PC-3 (cell line): Measurements from ENCODE around the gene ACOT11. TPM values are rescaled to one million over a fixed set of nuclear protein-coding genes. Genes with fewer than 3 reads are reported as not detected.

Experiments used
- total RNA-seq: library from RNA; depleted of rRNA; stranded (reverse); fragments of >200 nt; gene quantifications from 2 replicates; pipeline ENCODE4 v1.2.3, GENCODE V29; 2014; rRNA removed

The ACOT11 gene
- total RNA-seq, 1 experiment from 2014 or later, result 5.0 TPM

Other genes with a start within 250 kb of the ACOT11 start
- 13.0 and 15.0 TPM in 2 replicates for gene SSBP3, start 141.8 kb upstream of the ACOT11 start, total RNA-seq
- gene FAM151A, start 75.3 kb downstream of the ACOT11 start, total RNA-seq, result not detected in 2 replicates
- gene MROH7, start 93.6 kb downstream of the ACOT11 start, total RNA-seq, result not detected in 2 replicates
- gene TTC4, start 167.6 kb downstream of the ACOT11 start, total RNA-seq, result 28.2 and 34.7 TPM in 2 replicates
- gene PARS2, start 216.3 kb downstream of the ACOT11 start, total RNA-seq, result 3.5 and 5.0 TPM in 2 replicates